C4-2B (cell line): ENCODE measurements around the gene PLD1.

ENCODE experiments used
- CTCF ChIP-seq: fragments of 450-650 bp; conservative IDR thresholded peaks from 2 replicates; pipeline ENCODE4 v1.5.1; 2017; ENCODE audit warnings: mild to moderate bottlenecking
- ZFX ChIP-seq: fragments of 450-650 bp; IDR thresholded peaks from 2 replicates; pipeline ENCODE4 v1.6.1; 2017

- TF ChIP-seq CTCF (no peak), ZFX (no peak)
Measured at GRCh38 chr3:171712171-171712938, 97.9 kb downstream of the PLD1 start.
